WI38 (cell line): ENCODE measurements around the gene ADRA2A.

Experiments
- H3K4me3 ChIP-seq: 2 replicates; pipeline ENCODE4 v1.5.1; 2011; ENCODE audit warnings: low read depth, mild to moderate bottlenecking, control low read depth, low read length
- CTCF ChIP-seq: IDR thresholded peaks from 2 replicates; pipeline ENCODE4 v1.5.1; 2012; ENCODE audit warnings: low read depth, mild to moderate bottlenecking, control low read depth, low read length

The ADRA2A gene

DNA sequence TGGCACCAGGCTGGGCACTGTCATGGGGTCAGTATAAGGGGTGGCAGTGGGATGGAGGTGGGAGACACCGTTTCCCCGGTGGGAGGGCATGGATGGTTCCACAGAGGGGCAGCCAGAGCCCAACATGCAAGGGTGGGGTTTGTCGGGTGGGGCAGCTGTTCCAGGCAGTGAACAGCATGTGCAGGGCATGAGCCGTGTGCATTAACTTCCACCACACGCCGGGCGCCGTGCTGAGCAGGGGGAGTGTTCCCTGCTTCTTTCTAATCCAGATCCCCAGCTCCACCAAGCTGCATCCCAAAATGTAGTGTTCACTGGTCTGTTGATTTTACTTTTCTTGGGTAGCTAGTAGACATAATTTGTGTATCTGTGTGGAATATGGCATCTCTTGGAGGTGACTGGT lies 29.3 kb downstream of the ADRA2A start:
- TF ChIP-seq CTCF, result no peak
- H3K4me3 ChIP-seq, result no peak overlapping the region

GRCh38 chr10:111107023-111107422 lies 30.2 kb downstream of the ADRA2A start:
- no peak for TF ChIP-seq CTCF
- H3K4me3 ChIP-seq, result no peak overlapping the region

GRCh38 chr10:111107846-111108245 lies 31.0 kb downstream of the ADRA2A start:
- H3K4me3 ChIP-seq, result no peak overlapping the region
- TF ChIP-seq CTCF, result no peak

DNA sequence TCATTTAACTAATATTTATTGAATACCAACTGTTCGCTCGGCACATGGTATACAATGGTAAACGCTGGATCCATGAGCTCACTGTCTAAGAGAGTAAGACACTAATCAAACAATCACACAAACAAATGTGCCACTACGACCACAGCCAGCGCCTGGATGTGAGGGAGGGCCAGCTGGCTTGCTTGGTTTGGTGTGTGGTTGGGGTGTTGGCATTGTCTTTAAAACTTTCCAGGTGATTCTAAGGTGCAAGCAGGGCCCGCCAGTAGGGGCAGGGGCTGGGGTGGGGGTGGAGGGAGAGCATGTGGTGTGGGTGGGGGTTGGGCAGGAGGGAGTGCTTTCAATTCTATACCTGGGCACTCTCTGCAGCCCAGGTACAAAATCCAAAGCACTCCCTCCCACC lies 31.6 kb downstream of the ADRA2A start:
- H3K4me3 ChIP-seq, result no peak overlapping the region
- TF ChIP-seq CTCF, result no peak

DNA sequence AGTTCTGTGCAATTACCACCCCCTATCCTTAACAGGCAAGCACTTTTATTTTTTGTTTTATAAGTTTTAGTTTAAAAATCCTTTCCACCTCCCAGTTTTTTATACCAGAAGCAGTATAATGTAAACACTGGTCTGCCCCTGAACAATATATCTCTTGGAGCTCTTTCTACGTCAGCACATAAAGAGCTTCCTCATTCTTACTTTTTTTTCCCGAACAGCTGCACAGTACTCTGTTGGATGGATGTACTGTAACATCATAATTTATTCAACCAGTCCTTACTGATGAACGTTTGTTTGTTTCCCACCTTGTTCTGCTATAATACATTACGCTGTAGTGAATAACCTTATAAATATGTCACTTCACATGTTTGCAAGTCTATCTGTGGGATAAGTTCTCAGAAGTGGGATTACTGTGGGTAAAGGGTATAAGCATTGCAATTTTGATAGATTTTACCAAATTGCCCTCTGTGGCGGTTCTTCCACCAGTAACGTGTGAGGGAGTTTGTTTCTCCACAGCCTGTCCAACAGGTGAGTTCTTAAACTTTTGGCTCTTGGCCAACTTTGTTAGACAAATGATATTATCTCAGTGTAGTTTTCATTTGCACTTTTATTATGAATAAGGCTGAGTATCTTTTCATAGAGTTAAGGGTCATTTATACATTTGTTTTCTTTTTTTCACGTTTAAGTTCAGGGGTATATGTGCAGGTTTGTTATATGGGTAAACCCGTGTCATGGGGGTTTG lies 32.8 kb downstream of the ADRA2A start:
- TF ChIP-seq CTCF, result no peak
- no peak overlapping the region for H3K4me3 ChIP-seq

GRCh38 chr10:111110771-111111170 lies 33.9 kb downstream of the ADRA2A start:
- TF ChIP-seq CTCF, result no peak
- H3K4me3 ChIP-seq, result no peak overlapping the region

DNA sequence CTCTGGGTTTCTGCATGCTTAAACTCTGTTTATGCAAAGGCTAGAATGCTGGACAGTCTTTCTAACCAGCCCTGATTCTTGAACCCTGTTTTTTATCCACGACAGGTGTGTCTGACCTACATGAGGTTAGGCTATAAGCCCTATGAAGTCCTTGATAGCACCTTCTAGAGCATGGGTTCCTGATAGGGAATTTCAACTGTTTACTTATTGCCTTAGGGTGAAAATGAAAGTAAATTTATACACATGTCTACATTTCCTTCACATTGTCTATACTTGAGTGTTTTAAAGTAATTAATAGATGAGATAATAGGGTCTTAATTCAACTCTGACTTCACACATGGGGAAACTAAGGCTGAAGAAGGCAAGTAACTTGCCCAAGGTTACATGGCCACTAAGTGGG lies 35.5 kb downstream of the ADRA2A start:
- no peak for TF ChIP-seq CTCF

More for the DNA sequence above, 35.5 kb downstream of the ADRA2A start:
- no peak overlapping the region for H3K4me3 ChIP-seq
